ENCODE data around the gene MED14.

MED14 gene

GRCh38 chrX:40612511-40612910 is 122.8 kb downstream of the MED14 start:
- no peak for DNase-seq (ENCODE audit: low read depth, low spot score)

- no peak for DNase-seq (ENCODE audit: low read depth, low spot score)
Observed at GRCh38 chrX:40607381-40607780, 128.0 kb downstream of the MED14 start.

DNA sequence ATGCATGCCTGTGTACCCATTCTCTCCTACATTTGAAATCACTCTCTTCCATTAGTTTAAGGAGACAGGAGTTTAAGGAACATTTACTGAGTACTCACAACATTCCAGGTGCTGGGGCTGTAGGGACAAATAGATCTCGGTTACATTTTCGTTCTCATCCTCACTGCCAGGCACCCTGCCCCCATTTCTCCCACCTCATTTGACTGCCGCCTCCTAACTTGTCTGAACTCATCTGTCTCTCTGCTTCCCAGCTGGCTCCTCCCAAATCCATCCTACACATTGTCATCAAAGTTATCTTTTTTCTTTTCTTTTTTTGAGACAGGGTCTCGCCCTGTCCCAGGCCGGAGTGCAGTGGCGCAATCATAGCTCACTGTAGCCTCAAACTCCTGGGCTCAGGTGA is 131.9 kb downstream of the MED14 start:
- no peak for DNase-seq (ENCODE audit: low read depth, low spot score)

Data from smooth muscle cell of the brain vasculature (primary cell).